Esophagus muscularis mucosa (tissue), 3 donors: Measurements from ENCODE around the gene MVB12B.

Experiments
- POLR2AphosphoS5 ChIP-seq, 2 donors: sonication (generic); formaldehyde crosslinking; IDR thresholded peaks; one replicate each; pipeline ENCODE4 v1.6.1; 2017; ENCODE audit warnings: antibody characterized with exemption in 2 of 2
- TF ChIP-seq, protein P1 (sequence below), 3 experiments: fragments of 200-600 bp in 2 of 3; fragments of 450-650 bp in 1 of 3; sonication (generic) in 2 of 3; IDR thresholded peaks; one replicate each; pipeline ENCODE4 v1.5.1; 2017 to 2019; ENCODE audit warnings: antibody characterized with exemption in 3 of 3, mild to moderate bottlenecking in 2 of 3, moderate library complexity in 1 of 3

DNA sequence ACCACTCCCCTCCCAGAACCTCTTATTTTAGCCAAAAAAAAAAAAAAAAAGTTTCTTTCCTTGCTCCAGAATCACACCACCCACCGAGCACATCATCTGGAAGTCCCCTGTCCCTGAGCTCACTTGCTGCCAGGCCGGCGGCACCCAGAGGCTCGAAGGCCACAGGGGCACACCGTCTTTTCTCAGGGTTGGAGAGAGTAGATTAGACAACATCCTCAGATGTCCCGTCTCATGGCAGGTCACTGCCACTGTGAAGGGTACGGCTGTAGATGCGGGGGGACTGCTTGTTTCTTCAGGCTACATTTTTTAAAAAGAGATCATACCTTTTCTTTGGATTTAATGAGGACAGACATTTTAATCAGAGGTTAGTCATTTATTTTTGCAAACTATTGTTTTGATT lies 109.0 kb downstream of the MVB12B start:
- TF ChIP-seq, protein P1, sequence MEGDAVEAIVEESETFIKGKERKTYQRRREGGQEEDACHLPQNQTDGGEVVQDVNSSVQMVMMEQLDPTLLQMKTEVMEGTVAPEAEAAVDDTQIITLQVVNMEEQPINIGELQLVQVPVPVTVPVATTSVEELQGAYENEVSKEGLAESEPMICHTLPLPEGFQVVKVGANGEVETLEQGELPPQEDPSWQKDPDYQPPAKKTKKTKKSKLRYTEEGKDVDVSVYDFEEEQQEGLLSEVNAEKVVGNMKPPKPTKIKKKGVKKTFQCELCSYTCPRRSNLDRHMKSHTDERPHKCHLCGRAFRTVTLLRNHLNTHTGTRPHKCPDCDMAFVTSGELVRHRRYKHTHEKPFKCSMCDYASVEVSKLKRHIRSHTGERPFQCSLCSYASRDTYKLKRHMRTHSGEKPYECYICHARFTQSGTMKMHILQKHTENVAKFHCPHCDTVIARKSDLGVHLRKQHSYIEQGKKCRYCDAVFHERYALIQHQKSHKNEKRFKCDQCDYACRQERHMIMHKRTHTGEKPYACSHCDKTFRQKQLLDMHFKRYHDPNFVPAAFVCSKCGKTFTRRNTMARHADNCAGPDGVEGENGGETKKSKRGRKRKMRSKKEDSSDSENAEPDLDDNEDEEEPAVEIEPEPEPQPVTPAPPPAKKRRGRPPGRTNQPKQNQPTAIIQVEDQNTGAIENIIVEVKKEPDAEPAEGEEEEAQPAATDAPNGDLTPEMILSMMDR (IDR thresholded peaks at IDR 0.05): no peak
- TF ChIP-seq POLR2AphosphoS5 (IDR thresholded peaks at IDR 0.05): no peak
